Stimulated activated CD8-positive, alpha-beta memory T cell treated with anti-CD3 and anti-CD28 coated beads, Interleukin-2, amount 100 ng/mL, for 1 hour (primary cell): ENCODE data around the gene GRM4.

Experiments
- DNase-seq, 2 donors: peaks; one replicate each; pipeline ENCODE4 v3.0.0-alpha.2; 2020; ENCODE audit warnings: low read depth in 2 of 2

Gene GRM4

DNA sequence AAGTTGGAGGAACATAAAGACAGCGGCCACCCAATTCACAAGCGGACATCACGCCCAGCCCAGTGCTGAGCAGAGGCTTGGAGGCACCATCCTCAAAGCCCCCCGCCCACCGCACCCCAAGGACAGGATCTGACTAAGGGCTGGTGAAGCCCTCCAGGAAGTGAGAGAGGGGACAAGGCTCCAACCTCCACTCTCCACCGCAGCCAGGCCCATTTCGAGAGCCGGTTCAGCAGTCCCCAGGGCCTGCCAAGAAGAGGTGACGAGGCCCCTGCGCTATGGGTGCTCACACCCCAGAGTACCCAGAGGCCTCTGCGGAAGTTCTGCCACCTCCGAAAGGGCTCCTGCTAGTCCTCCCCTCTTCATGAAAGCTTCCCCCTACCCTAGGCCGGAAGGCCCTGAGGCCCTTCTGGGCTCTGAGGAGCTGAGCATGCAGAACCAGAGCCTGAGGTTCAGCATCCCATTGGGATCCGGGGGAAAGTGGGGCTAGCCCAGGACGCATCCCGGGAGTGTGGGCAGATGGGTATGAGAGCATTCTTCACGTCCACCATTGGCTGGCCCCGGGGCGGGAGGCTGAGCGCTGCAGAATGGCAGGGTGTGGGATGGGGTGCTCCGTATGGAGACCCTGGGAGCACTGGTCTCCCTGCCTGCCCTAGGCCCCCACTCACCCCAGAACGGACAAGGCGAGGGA is 2.5 kb downstream of the GRM4 start:
- no peak for DNase-seq

GRCh38 chr6:34142061-34142998 is 3.6 kb downstream of the GRM4 start:
- DNase-seq: no peak

DNA sequence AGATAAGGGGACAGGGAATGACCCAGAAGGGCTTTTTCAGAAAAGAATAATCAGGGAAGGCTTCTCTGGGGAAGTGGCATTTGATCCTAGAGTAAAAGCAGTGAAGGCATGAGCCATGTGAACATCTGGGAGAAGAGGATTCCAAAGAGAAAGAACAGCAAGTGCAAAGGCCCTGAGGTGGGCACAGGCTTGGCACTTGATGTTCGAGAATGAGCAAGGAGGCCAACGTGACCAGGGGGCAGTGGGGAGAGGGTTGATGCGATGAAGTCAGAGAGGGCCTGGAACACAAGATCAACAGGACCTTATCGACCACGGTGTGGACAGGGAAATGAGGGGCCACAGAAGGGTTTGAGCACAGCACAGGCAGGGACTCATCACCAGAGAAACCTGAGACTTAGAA is 5.8 kb downstream of the GRM4 start:
- DNase-seq: no peak

DNA sequence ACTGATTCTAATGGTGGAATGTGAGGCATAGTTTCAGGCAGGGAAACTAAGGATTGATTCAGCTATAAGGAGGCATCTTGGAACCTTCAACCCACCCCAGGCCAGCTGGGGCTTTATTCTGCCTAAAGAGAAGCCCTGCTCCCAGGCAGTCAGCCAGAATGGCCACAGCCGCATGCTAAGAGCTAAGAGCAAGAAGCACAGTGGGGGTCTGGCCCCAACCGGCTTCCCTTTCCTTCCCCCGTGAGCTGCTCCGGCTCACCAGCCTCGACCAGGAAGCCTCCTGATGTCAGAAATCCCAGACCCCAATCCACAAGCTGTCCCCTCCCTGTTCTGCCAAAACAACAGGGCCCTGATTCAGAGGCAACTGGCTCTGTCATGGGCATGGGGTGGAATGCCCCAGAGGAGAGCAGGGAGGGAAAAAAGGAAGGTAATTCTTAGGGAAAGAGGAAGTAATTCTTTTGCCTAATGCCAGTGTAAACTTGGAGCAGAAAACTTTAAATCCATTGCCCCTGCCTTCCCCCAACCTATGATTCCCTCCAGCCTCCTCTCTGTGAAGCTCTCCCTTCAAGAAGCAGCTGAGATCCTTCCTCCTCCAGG is 6.9 kb downstream of the GRM4 start:
- DNase-seq: no peak

- DNase-seq: no peak
Observed at GRCh38 chr6:34138191-34138590, 7.7 kb downstream of the GRM4 start.

DNA sequence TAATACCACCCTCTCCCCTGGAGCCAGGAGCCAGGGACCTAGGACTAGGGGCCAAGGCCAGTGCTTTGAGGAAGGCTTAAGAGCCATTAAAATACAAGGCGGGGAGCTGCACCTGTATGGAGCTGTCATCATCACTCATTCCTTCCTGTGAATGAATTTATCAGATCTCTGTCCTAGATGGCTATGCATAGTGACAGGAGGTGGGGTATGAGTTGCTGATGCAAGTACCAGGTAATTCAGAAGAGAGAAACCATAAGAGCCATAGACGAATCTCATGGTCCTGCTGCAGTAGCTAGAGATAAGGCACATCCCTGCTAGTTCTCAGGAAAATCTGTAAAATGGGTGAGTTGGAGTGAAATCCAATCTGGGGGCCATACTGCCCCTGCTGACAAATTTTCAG is 10.3 kb downstream of the GRM4 start:
- no peak for DNase-seq

GRCh38 chr6:34132486-34133185 is 13.3 kb downstream of the GRM4 start:
- DNase-seq: no peak

DNA sequence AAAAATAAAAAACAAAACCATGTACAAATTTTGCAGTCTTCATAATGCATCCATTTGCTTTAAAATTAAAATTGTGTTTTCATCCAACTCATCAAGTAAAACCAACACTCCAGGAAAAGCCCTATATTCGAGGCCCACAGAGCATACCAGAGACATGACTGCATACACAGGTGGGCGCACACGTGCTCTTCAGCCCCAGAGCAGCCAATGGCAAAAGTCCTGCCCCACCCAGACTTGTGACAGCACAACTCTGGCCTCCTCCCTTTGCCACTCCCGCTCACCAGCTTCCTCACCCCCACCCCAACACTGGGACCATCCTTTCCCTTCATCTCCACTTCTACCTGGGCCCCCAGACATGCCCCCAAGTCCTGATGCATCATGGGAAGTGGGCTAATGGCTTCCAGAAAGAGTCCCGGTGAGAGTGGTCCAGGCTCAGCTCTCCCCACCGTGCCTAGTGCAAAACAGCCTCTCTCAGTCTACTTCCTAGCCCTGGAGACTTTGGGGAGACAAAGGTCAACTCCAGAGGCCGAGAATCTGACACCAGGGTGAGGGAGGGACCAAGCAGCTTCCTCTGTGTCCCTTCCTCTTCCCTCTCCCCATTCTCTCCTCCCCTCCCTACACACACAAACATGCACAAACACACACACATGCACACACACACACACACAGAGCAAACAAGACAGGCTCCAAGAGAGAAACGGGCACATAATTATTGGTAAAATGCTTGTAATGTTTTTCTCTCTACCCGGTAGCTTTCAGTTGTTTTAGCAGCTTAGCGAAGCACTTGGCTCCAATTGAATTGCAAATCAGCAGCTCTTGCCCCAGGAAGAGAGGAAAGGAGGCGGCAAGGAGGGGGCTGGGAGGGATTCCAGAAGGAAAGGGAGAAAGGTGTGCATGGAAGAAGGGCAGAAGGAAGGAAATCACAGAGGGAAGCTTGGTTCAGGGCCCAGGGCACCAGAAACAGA is 14.3 kb downstream of the GRM4 start:
- no peak for DNase-seq

DNA sequence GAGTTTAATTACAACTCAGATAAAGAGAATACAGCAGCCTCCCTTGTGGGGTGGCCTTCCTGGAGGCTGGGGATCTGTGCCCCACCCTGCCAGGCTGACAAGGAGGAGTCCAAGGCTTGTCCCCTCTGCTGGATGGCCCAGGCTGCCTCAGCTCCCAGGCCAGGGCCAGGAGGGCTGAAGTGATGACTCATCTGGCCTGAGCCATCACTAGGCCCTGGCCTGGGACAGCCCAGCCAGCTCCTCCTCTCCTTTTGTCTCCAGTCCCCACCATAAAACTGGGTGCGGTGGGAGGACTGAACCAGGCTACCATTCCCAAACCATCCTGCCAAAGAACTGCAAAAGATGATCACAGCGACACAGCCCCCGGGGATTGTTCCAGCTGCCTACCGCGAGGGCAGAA is 15.0 kb downstream of the GRM4 start:
- DNase-seq: no peak

- no peak for DNase-seq
Observed at GRCh38 chr6:34129753-34130152, 16.1 kb downstream of the GRM4 start.

DNA sequence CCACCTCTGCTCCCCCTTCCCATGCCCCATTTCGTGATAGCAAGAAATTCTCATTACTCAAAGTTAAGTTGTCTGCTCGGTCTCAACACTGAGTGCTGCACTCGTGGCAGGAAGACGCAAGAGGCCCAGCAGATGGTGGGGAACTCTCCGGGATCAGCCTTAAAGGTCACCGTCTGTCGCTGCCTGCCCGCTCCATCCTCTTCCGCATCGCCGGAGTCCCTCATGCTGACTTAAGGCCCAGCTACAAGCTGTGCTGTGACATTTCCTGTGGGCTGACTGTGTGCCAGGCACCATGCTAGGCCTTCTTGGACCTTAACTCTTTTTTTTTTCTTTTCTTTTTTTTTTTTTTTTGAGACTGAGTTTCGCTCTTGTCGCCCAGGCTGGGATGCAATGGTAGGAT is 17.8 kb downstream of the GRM4 start:
- DNase-seq: no peak

- no peak for DNase-seq
Observed at GRCh38 chr6:34126419-34126818, 19.5 kb downstream of the GRM4 start.

DNA sequence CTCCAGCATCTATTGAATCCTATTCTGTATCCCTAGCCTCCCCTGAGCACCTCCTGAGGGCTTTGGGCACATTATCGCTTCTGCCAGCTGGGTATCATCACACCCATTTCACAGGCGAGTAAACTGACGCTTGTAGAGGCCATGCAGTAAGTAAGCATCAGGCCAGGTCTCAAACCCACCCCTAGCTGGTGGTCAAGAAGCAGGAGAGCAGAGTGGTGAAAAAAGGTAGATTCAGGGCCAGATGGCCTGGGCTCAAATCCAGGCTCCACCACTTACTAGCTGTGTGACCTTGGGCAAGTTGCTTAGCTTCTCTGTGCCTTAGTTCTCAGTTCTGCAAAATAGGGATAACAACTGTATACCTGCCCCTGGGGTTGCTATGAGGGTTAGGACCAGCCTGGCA is 19.9 kb downstream of the GRM4 start:
- no peak for DNase-seq

DNA sequence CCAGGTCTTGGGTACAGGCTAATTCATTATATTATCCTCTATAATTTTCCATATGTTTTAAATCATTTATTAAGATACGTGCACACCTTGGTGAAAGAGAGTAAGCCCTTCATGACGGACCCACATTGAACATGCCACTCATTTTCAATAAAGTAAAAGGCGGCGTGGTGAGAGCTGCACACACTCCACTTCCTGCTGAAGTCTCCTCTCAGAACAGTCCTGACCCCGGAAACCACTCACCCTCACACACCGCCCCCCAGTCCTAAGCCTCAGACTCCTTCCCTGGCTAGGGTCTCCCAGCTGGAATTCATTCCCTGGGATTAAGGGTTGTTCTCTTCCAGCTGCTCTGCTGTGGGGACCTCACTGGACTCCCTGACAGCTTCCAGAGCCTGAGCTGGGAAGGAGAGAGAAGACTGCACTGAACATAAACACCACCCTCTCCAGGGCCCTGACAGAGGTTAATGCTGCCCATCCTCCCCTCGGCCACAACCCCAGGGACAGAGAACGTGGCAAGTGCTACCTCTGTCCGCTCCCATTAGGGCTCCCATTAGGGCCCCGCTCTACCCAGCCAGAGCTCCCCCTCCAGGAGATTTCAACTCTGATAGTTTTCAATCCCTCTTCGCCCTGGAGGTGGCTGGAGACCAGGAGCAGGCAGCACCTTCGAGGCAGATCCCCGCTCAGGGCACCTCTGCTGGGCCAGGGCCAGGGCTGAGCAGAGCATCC is 24.8 kb downstream of the GRM4 start:
- DNase-seq: no peak

DNA sequence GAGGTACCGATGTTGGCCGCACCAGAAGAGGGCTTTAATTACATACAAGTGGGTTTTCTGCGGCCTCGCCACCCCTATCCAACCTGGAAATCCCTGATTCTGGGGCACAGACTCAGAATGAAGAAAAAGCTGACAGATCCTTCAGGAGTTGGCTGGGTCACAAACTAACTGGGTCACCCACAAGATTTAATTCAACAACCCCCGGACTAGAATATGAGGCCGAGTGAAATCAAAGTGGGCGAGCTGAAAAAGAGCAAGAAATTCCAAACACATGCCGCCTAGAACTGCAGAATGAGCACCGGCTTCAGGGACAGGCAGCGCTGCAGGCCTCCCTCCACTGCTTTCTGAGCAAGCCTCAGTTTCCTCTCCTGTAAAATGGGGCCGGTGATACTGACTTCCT is 30.0 kb downstream of the GRM4 start:
- no peak for DNase-seq

GRCh38 chr6:34115403-34115795 is 30.5 kb downstream of the GRM4 start:
- no peak for DNase-seq

DNA sequence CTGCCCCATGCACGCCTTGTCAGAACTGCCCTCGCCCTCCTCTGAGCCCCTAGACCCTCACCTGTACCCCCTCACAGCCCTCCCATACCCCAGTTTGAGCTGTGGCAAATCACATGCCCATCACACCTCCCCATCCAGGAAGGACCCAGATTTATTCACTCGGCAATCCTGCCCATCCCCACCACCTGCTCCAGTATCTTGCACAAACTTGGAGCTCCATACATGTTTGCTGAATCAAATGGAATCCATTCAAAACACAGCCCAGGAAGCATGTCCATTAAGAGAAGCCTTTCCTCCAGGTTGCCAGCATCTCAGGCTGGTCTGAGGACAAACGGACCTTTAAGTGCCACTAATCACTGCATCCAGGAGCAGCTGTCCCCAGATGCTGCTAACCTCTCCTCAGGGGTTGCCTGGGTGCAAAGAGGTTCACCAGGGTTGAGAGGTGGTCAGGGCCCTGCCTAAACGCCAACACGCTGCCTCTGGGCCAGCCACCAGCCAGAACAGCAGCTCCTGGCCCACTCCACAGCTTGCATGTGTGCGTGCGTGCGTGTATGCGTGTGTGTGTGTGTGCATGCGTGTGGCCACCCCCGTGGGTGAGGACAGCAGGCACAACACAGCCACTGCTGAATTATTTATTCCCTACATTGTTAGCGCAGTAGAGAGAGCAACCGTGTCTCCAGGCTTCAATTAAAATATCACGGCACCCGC is 31.0 kb downstream of the GRM4 start:
- no peak for DNase-seq

DNA sequence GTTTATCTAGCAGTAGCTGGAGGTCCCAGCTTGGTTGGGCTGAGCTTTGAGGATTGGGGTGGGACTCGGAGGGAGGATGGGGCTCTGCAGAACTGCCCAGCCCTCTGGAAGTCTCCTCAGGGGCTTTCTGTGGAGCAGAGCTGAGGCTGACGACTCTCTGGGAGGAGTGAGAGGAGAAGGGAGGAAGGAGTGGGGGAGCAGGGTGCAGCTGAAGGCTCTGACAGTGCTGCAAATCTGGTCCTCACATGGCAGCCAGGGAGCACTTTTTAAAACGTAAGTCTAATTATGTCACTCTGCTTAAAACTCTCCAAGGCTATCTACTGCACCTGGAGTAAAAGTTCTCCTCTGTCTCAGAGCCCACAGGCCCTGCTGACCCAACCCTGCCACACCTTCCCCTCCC is 32.4 kb downstream of the GRM4 start:
- DNase-seq: no peak

DNA sequence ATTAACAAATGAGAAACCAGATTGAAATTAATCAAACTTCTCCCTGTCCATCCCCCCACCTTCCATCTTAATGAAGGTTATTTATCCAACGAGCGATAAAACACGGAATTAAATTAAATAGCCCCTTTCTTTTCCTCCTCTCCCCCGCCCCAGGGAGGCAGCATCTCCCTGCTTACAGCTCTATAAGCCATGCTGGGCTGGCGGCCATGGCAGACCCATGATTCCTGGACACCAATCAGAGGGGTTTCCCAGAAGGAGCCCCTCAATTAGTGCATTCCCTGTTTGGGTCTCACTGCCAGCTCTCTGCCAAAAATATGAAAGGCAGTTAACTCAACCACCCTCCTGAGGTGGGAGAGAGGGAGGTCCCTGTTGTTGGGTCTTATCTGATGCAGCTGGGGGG is 33.8 kb downstream of the GRM4 start:
- no peak for DNase-seq

GRCh38 chr6:34110610-34111009 is 35.3 kb downstream of the GRM4 start:
- DNase-seq: no peak
